HPDE6-E6E7 (cell line): ENCODE data around the gene PRRC2C.
A peak's percentile ranks its signal among the peaks of the same experiment; 100 is the strongest.
"Not testable (repeated sequence)": the region's sequence is repeated elsewhere in the genome, so short reads cannot be mapped to it uniquely, and the experiment has no call there.

ENCODE experiments used
- DNase-seq: peaks from one replicate; pipeline ENCODE4 v3.0.0; 2011; ENCODE audit warnings: missing footprints; ENCODE audit errors: extremely low spot score

The PRRC2C gene

GRCh38 chr1:171485375-171486047 lies at the start of gene PRRC2C:
Gene PRRC2C, plus strand, starts transcription at chr1:171485530. Its CDS starts 26,559 bp downstream, at chr1:171512089.
- DNase-seq: peak; percentile 85

GRCh38 chr1:171438441-171438840 lies 46.9 kb upstream of the PRRC2C start:
- peak; percentile 54 for DNase-seq

- DNase-seq: not testable (repeated sequence)
Observed at GRCh38 chr1:171440201-171440600, 45.1 kb upstream of the PRRC2C start.

DNA sequence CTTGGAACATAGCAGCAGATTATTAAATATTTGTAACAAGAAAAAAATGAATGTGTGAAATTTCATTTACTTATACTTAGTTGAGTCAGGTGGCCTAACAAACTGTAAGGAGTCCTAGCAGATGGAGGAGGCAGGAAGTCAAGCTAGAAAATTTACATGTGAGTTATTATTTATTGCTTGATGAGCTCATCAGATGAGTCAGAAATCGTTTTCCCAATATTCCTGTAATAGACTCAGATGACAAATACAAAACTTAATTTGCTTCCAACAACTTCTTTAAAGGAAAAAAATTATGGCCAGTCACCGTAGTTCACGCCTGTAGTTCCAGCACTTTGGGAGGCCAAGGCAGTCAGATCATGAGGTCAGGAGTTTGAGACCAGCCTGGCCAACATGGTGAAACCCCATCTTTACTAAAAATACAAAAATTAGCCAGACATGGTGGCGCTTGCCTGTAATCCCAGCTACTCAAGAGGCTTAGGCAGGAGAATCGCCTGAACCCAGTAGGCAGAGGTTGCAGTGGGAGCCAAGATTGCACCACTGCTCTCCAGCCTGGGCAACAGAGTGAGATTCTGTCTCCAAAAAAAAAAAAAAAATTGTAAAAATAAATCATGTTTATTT lies 43.9 kb upstream of the PRRC2C start:
- DNase-seq: peak; percentile 27

DNA sequence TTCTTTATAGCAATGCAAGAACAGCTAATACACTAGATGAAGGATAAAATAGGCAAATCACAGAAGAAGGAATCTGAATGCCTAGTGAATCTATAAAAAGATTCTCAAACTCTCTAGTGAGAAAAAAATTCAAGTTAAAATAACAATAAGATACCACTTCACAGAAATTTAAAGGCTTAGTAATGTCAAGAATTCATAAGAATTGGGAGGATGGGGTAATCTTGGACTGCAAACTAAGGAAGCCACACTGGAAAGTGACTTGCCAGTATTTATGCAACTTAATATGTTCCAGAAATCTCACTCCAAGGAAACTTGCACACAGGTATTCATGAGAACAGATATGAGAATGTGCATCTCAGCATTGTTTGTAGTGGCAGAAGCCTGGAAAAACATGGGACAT lies 38.9 kb upstream of the PRRC2C start:
- DNase-seq: no peak

DNA sequence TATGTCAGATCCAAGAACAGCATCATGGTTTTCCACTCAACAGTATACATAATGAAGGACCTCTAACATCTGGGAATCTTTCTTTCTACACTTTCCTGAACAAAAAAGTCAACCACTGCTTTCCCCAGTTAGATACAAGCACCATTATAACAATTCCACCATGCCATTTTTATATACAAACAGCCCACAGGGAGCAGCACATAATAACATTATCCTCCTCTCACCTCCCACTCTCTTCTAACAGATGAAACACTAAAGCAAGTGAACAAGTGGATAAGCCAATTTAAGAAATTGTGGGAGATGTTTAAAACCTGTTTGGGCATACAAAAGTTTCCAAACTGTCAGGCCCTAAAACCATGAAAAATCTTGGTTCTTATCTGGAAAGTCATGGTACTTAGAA lies 29.4 kb upstream of the PRRC2C start:
- DNase-seq: no peak

GRCh38 chr1:171457412-171457811 lies 27.9 kb upstream of the PRRC2C start:
- no peak for DNase-seq

GRCh38 chr1:171460018-171460620 lies 25.2 kb upstream of the PRRC2C start:
- DNase-seq: no peak

- no peak for DNase-seq
Observed at GRCh38 chr1:171467626-171468025, 17.7 kb upstream of the PRRC2C start.

- DNase-seq: peak; percentile 80
Observed at GRCh38 chr1:171468120-171468750, 17.1 kb upstream of the PRRC2C start.

DNA sequence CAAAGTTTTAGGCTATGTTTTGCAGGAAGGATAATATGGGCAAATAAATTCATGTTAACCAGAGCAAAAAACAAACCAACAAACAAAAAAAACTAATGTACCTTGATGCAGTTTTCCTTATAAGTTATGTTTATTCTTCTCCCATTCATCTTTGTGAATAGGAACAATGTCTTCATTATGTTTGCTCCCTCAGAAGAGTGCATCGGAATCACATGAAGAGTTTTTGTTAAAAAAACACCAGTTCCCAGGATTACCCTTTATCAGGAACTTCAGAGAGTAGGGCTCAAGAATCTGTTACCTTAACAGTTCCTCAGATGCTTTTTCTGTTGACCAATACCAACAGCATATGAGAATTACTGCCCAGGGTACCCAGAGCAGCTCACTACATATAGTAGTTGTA lies 14.6 kb upstream of the PRRC2C start:
- DNase-seq: no peak

- DNase-seq: no peak
Observed at GRCh38 chr1:171472183-171472647, 13.1 kb upstream of the PRRC2C start.

DNA sequence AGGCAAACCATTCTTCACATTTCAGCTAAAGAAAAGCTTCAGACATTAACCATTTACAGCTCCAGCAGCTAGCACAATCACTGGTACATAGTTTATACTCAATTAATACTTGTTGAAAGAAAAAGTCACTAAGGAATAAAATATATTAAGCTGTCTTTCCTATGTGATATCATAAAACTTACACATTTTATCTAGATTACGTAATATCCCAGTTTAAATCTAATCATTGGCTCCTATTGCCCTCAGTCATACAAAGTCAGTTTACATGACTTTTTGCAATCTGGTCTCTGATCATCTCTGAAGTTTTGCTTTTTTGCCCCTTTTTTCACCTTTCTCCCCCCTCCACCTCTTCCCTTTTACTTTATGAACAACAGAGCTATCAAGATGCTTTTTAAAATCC lies 8.5 kb upstream of the PRRC2C start:
- no peak for DNase-seq

DNA sequence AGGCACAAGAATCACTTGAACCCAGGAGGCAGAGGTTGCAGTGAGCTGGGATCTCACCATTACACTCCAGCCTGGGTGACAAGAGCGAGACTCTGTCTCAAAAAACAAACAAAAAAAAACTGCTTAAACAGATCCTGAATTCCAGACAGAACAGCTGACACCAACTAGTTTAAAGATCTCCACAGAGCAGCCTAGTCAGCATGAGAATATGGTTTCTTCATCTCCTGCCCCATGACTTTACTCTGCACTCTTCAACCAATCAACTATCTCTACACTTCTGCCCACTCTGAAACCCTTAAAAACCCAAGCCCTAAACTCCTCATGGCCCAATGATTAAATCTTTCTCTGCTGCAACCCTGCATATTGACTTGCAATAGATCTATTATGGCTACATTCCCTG lies 7.5 kb upstream of the PRRC2C start:
- DNase-seq: no peak

- no peak for DNase-seq
Observed at GRCh38 chr1:171480035-171480434, 5.3 kb upstream of the PRRC2C start.

DNA sequence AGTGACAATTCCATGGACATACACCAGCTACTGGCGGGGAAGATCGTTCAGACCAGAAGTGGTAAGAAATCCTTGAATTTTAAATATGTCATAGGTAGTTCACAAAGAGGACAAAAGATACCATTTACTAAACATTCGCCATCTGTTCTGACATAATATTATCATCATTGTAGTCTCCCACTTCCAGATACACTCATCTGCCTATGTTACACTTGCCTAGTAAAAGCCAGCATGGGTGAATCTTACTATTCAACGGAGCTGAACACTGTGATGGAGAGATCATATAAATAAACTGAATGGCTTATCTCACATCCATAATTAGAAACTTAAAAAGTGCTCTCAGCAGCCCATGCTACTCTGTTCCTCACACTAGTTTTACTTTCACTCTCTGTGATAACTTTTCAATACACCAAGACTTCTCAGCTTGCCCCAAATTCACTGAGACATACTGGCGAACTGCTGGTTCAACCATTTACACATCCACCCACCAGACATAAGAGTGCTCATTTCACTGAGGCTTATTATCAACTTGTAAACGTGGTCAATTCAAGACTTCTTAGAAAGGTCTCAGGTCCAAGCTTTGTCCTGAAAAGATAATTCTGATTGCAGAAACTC lies 463 bp upstream of the PRRC2C start:
- peak; percentile 5 for DNase-seq

DNA sequence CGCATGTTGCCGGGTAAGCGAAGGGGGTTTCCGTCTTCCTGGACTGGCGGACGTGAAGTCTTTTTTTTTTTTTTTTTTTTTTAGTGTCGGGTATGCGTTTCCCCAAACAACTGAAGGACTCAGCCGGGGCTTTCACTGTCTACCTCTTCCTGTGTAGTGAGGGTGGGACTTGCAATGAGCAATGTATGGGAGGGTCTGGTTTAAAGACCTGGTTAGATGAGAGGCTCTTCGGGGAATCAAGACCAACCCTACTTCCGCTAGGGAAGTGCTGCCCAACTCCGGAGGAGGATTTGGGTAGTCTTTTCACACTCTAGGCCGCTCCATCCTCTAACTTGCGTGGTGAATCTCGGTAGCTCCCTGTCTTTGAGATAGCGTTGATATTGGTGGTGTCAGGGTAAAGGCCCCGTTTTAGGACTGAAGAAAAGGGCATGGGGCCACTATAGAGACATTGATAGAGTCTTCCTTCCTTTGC lies 754 bp downstream of the PRRC2C start:
- peak; percentile 19 for DNase-seq

- DNase-seq: no peak
Observed at GRCh38 chr1:171487038-171487437, 1.7 kb downstream of the PRRC2C start.

GRCh38 chr1:171488190-171488929 lies 3.0 kb downstream of the PRRC2C start:
- no peak for DNase-seq

GRCh38 chr1:171494076-171494475 lies 8.7 kb downstream of the PRRC2C start:
- no peak for DNase-seq

DNA sequence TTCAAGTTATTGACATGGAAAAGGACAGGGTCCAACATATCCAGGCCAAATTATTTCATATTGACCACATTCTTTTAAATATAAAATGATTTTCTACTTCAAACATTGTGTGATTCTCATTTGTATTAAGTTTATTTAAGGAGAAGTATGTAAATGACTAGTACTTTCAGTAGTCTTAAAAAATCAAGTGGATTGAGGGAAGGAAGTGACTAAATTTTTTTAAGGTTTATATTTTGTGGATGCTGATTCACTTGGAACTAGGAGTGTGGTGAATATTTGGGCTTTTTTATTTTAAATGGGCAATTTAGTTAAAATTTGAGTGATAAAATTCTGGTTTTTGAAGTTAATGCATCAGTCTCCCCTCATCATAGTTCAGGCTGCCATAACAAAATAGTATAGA lies 10.1 kb downstream of the PRRC2C start:
- DNase-seq: no peak
